ENCODE measurements around the gene LST1.
"Not testable (repeated sequence)": the region's sequence is repeated elsewhere in the genome, so short reads cannot be mapped to it uniquely, and the experiment has no call there.

LST1 gene

GRCh38 chr6:31580807-31581433 lies 5.2 kb upstream of the LST1 start:
- peak; percentile 49 for DNase-seq (ENCODE audit: low read depth)

GRCh38 chr6:31581434-31582229 lies 4.4 kb upstream of the LST1 start:
- DNase-seq (ENCODE audit: low read depth): no peak

GRCh38 chr6:31582230-31582643 lies 3.8 kb upstream of the LST1 start, which contains the start of gene LTB:
Gene LTB (minus strand): TSS chr6:31582424. CDS start chr6:31582417, 7 bp downstream.
- DNase-seq (ENCODE audit: low read depth): no peak

GRCh38 chr6:31585491-31585890 lies 586 bp upstream of the LST1 start:
- no peak for DNase-seq (ENCODE audit: low read depth)

- no peak for DNase-seq (ENCODE audit: low read depth)
Measured at GRCh38 chr6:31586599-31587281, 663 bp downstream of the LST1 start.

- DNase-seq (ENCODE audit: low read depth): no peak
Measured at GRCh38 chr6:31587791-31588777, 2.0 kb downstream of the LST1 start.

- no peak for DNase-seq (ENCODE audit: low read depth)
Measured at GRCh38 chr6:31588871-31589650, 3.0 kb downstream of the LST1 start.

- DNase-seq (ENCODE audit: low read depth): not testable (repeated sequence)
Measured at GRCh38 chr6:31590691-31591090, 4.6 kb downstream of the LST1 start.

GRCh38 chr6:31592396-31592771 lies 6.3 kb downstream of the LST1 start:
- DNase-seq (ENCODE audit: low read depth): no peak

- no peak for DNase-seq (ENCODE audit: low read depth)
Measured at GRCh38 chr6:31597006-31597405, 10.9 kb downstream of the LST1 start.

- DNase-seq (ENCODE audit: low read depth): no peak
Measured at GRCh38 chr6:31607317-31607716, 21.2 kb downstream of the LST1 start.

- DNase-seq (ENCODE audit: low read depth): no peak
Measured at GRCh38 chr6:31609519-31610406, 23.7 kb downstream of the LST1 start.

GRCh38 chr6:31610968-31611367 lies 24.9 kb downstream of the LST1 start:
- peak; percentile 27 for DNase-seq (ENCODE audit: low read depth)

GRCh38 chr6:31614075-31614619 lies 28.1 kb downstream of the LST1 start:
- DNase-seq (ENCODE audit: low read depth): no peak

GRCh38 chr6:31614684-31615578 lies 28.9 kb downstream of the LST1 start, which contains the start of gene AIF1:
Gene AIF1 (plus strand): TSS chr6:31615234. CDS start chr6:31615330, 96 bp downstream.
- no peak for DNase-seq (ENCODE audit: low read depth)

GRCh38 chr6:31615748-31616147 lies 29.7 kb downstream of the LST1 start:
- no peak for DNase-seq (ENCODE audit: low read depth)

- no peak for DNase-seq (ENCODE audit: low read depth)
Measured at GRCh38 chr6:31617010-31617409, 30.9 kb downstream of the LST1 start.

GRCh38 chr6:31619805-31620585 lies 33.9 kb downstream of the LST1 start:
- peak; percentile 99 for DNase-seq (ENCODE audit: low read depth)
